GM23338 (cell line): ENCODE data around the gene GRB14. TPM values are rescaled to one million over a fixed set of nuclear protein-coding genes. Genes with fewer than 3 reads are reported as not detected.

ENCODE experiments used
- ATAC-seq: fragments of 200-7000 bp; cut with Tn5 transposase; 3 replicates; pipeline ENCODE4 v1.9.1; 2020
- DNase-seq: peaks from one replicate; pipeline ENCODE4 v3.0.0-alpha.2; 2015; ENCODE audit warnings: low spot score
- H2AFZ ChIP-seq: fragments of 200-600 bp; sonication (generic); 2 replicates; pipeline ENCODE4 v1.8.0; 2016; ENCODE audit warnings: antibody characterized with exemption, mild to moderate bottlenecking, moderate library complexity
- H3F3A ChIP-seq: fragments of 200-600 bp; sonication (generic); replicated peaks from 2 replicates; pipeline ENCODE4 v1.8.0; 2017; ENCODE audit warnings: antibody characterized with exemption, mixed run types, low read depth
- H3K27ac ChIP-seq: fragments of 200-600 bp; sonication (generic); 2 replicates; pipeline ENCODE4 v1.6.1; 2016; ENCODE audit warnings: low read depth
- H3K27me3 ChIP-seq: fragments of 200-600 bp; sonication (generic); 2 replicates; pipeline ENCODE4 v1.8.0; 2016; ENCODE audit warnings: mild to moderate bottlenecking, mixed run types, moderate library complexity; ENCODE audit not compliant: insufficient read depth
- H3K36me3 ChIP-seq: fragments of 200-600 bp; sonication (generic); 2 replicates; pipeline ENCODE4 v1.8.0; 2016; ENCODE audit warnings: mild to moderate bottlenecking; ENCODE audit not compliant: insufficient read depth
- H3K4me1 ChIP-seq: fragments of 200-600 bp; sonication (generic); 2 replicates; pipeline ENCODE4 v1.8.0; 2016; ENCODE audit warnings: mild to moderate bottlenecking, moderate library complexity; ENCODE audit not compliant: insufficient read depth
- H3K4me2 ChIP-seq: fragments of 200-600 bp; sonication (generic); 2 replicates; pipeline ENCODE4 v1.7.1; 2017; ENCODE audit warnings: mixed run types
- H3K4me3 ChIP-seq: fragments of 200-600 bp; sonication (generic); 2 replicates; pipeline ENCODE4 v1.6.1; 2016; ENCODE audit warnings: mixed run types
- H3K79me2 ChIP-seq: fragments of 200-600 bp; sonication (generic); replicated peaks from 2 replicates; pipeline ENCODE4 v1.8.0; 2017; ENCODE audit warnings: mild to moderate bottlenecking; ENCODE audit not compliant: insufficient read depth
- H3K9me2 ChIP-seq: fragments of 200-600 bp; sonication (generic); 2 replicates; pipeline ENCODE4 v1.8.0; 2017; ENCODE audit not compliant: insufficient read depth
- H4K20me1 ChIP-seq: fragments of 200-600 bp; sonication (generic); replicated peaks from 2 replicates; pipeline ENCODE4 v1.8.0; 2017; ENCODE audit warnings: mild to moderate bottlenecking; ENCODE audit not compliant: insufficient read depth
- H3K27ac Mint-ChIP-seq: 2 replicates; pipeline ENCODE4 v1.8.0; 2020; ENCODE audit warnings: inconsistent platforms, mild to moderate bottlenecking, moderate library complexity, mixed read lengths
- H3K27me3 Mint-ChIP-seq: 3 replicates; pipeline ENCODE4 v1.8.0; 2022; ENCODE audit warnings: low read depth, mild to moderate bottlenecking, moderate library complexity, mixed read lengths, inconsistent platforms; ENCODE audit not compliant: insufficient read depth, poor library complexity
- H3K36me3 Mint-ChIP-seq: 3 replicates; pipeline ENCODE4 v1.8.0; 2021; ENCODE audit warnings: low read depth, mild to moderate bottlenecking, inconsistent platforms, moderate library complexity, mixed read lengths
- H3K4me1 Mint-ChIP-seq: 3 replicates; pipeline ENCODE4 v1.8.0; 2020; ENCODE audit warnings: mild to moderate bottlenecking, inconsistent platforms, mixed read lengths
- H3K4me3 Mint-ChIP-seq: 3 replicates; pipeline ENCODE4 v1.8.0; 2021; ENCODE audit warnings: moderate library complexity, mild to moderate bottlenecking, inconsistent platforms, mixed read lengths
- H3K9me3 Mint-ChIP-seq: 3 replicates; pipeline ENCODE4 v1.8.0; 2020; ENCODE audit warnings: moderate library complexity, mild to moderate bottlenecking, inconsistent platforms, mixed read lengths
- ETS1 ChIP-seq: IDR thresholded peaks from 2 replicates; pipeline ENCODE4 v1.6.1; 2016; ENCODE audit warnings: antibody characterized with exemption
- EZH2 ChIP-seq: fragments of 200-600 bp; sonication (generic); IDR thresholded peaks from one replicate; pipeline ENCODE4 v1.8.0; 2017; ENCODE audit warnings: antibody characterized with exemption, mild to moderate bottlenecking, low read depth; ENCODE audit not compliant: unreplicated experiment
- EZH2phosphoT487 ChIP-seq: fragments of 200-600 bp; sonication (generic); IDR thresholded peaks from one replicate; pipeline ENCODE4 v1.8.1; 2018; ENCODE audit warnings: antibody characterized with exemption; ENCODE audit not compliant: unreplicated experiment
- JUNB ChIP-seq: IDR thresholded peaks from one replicate; pipeline ENCODE4 v1.6.1; 2016; ENCODE audit warnings: antibody characterized with exemption; ENCODE audit not compliant: unreplicated experiment
- NANOG ChIP-seq: IDR thresholded peaks from 2 replicates; pipeline ENCODE4 v1.6.1; 2016; ENCODE audit warnings: antibody characterized with exemption, borderline replicate concordance
- STAT1 ChIP-seq: IDR thresholded peaks from one replicate; pipeline ENCODE4 v1.6.1; 2016; ENCODE audit warnings: antibody characterized with exemption; ENCODE audit not compliant: unreplicated experiment
- ZNF114 ChIP-seq: fragments of 250-450 bp; sonication (Bioruptor Pico); IDR thresholded peaks from 2 replicates; pipeline ENCODE4 v1.5.0; 2020; ENCODE audit warnings: mild to moderate bottlenecking, moderate library complexity
- ZNF331 ChIP-seq: fragments of 250-450 bp; sonication (Bioruptor Pico); IDR thresholded peaks from 2 replicates; pipeline ENCODE4 v1.5.0; 2020; ENCODE audit warnings: low read depth, mild to moderate bottlenecking, moderate library complexity
- polyA plus RNA-seq: library from polyadenylated mRNA; unstranded; fragments of >200 nt; fragmentation: Nextera tagmentation; extraction: Ambion mirVana; gene quantifications from 2 replicates; pipeline ENCODE4 v1.2.1, GENCODE V29; 2016
- total RNA-seq: library from RNA; depleted of rRNA; stranded (reverse); fragments of >200 nt; shearing (Covaris generic); gene quantifications from 2 replicates; pipeline ENCODE4 v1.2.3, GENCODE V29; 2014
- TF ChIP-seq, protein P1 (sequence below): fragments of 250-450 bp; sonication (Bioruptor Pico); IDR thresholded peaks from 2 replicates; pipeline ENCODE4 v1.5.0; 2020; ENCODE audit warnings: mild to moderate bottlenecking, moderate library complexity

GRB14 gene
- total and polyA plus RNA-seq, 2 experiments from 2014 or later: 16.0 to 28.9 TPM

DNA sequence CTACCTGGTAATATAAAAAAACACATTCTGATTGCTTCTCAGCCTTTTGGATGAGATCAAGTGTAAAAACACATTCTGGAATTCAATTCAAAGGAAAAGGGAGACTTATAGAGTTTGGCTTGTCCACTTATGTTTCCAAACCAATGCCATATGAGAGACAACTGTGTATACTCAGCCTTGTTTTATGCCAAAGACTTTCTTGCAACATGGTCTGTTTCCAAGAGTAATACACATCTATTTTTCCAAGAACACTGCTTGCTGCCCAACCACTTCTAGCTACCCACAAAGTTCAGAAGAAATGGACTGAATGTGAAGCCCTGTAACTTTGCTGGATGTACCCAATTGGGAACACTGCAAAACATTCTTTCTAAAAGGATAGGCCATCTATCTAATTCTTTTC, 48.0 kb upstream of the GRB14 start (continued):
- TF ChIP-seq, protein P1, sequence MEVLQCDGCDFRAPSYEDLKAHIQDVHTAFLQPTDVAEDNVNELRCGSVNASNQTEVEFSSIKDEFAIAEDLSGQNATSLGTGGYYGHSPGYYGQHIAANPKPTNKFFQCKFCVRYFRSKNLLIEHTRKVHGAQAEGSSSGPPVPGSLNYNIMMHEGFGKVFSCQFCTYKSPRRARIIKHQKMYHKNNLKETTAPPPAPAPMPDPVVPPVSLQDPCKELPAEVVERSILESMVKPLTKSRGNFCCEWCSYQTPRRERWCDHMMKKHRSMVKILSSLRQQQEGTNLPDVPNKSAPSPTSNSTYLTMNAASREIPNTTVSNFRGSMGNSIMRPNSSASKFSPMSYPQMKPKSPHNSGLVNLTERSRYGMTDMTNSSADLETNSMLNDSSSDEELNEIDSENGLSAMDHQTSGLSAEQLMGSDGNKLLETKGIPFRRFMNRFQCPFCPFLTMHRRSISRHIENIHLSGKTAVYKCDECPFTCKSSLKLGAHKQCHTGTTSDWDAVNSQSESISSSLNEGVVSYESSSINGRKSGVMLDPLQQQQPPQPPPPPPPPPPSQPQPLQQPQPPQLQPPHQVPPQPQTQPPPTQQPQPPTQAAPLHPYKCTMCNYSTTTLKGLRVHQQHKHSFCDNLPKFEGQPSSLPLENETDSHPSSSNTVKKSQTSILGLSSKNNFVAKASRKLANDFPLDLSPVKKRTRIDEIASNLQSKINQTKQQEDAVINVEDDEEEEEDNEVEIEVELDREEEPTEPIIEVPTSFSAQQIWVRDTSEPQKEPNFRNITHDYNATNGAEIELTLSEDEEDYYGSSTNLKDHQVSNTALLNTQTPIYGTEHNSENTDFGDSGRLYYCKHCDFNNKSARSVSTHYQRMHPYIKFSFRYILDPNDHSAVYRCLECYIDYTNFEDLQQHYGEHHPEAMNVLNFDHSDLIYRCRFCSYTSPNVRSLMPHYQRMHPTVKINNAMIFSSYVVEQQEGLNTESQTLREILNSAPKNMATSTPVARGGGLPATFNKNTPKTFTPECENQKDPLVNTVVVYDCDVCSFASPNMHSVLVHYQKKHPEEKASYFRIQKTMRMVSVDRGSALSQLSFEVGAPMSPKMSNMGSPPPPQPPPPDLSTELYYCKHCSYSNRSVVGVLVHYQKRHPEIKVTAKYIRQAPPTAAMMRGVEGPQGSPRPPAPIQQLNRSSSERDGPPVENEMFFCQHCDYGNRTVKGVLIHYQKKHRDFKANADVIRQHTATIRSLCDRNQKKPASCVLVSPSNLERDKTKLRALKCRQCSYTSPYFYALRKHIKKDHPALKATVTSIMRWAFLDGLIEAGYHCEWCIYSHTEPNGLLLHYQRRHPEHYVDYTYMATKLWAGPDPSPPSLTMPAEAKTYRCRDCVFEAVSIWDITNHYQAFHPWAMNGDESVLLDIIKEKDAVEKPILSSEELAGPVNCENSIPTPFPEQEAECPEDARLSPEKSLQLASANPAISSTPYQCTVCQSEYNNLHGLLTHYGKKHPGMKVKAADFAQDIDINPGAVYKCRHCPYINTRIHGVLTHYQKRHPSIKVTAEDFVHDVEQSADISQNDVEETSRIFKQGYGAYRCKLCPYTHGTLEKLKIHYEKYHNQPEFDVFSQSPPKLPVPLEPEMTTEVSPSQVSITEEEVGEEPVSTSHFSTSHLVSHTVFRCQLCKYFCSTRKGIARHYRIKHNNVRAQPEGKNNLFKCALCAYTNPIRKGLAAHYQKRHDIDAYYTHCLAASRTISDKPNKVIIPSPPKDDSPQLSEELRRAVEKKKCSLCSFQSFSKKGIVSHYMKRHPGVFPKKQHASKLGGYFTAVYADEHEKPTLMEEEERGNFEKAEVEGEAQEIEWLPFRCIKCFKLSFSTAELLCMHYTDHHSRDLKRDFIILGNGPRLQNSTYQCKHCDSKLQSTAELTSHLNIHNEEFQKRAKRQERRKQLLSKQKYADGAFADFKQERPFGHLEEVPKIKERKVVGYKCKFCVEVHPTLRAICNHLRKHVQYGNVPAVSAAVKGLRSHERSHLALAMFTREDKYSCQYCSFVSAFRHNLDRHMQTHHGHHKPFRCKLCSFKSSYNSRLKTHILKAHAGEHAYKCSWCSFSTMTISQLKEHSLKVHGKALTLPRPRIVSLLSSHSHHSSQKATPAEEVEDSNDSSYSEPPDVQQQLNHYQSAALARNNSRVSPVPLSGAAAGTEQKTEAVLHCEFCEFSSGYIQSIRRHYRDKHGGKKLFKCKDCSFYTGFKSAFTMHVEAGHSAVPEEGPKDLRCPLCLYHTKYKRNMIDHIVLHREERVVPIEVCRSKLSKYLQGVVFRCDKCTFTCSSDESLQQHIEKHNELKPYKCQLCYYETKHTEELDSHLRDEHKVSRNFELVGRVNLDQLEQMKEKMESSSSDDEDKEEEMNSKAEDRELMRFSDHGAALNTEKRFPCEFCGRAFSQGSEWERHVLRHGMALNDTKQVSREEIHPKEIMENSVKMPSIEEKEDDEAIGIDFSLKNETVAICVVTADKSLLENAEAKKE (CRISPR knock-in tag): no peak
- TF ChIP-seq STAT1 (no peak), EZH2 (no peak), NANOG (no peak), EZH2phosphoT487 (no peak), JUNB (no peak)

- H3F3A ChIP-seq: no peaks in the 10 kb centered on the region
- no peak overlapping the region for H3K4me2 ChIP-seq
- H3K4me1 Mint-ChIP-seq: no peaks in the 10 kb centered on the region
- no peak overlapping the region for H3K4me3 Mint-ChIP-seq
- H3K27me3 Mint-ChIP-seq: peaks cover 2% of the 10 kb centered on the region
- TF ChIP-seq ZNF114 (CRISPR knock-in tag) (no peak), ETS1 (no peak), JUNB (no peak), ZNF331 (CRISPR knock-in tag) (no peak)
- TF ChIP-seq, protein P1 (CRISPR knock-in tag): no peak
- peak overlapping the region; percentile 23; the same call in 1 of the 2 replicates for H2AFZ ChIP-seq
- DNase-seq (no peak), ATAC-seq (no peak)
- no peak overlapping the region for H3K4me3 ChIP-seq
- H3K9me2 ChIP-seq: no peaks in the 10 kb centered on the region
- no peaks in the 10 kb centered on the region for H3K36me3 ChIP-seq
- no peaks in the 10 kb centered on the region for H3K36me3 Mint-ChIP-seq
- H3K4me1 ChIP-seq: no peaks in the 10 kb centered on the region
- no peaks in the 10 kb centered on the region for H4K20me1 ChIP-seq
- no peaks in the 10 kb centered on the region for H3K9me3 Mint-ChIP-seq
- no peaks in the 10 kb centered on the region for H3K27me3 ChIP-seq
- H3K27ac ChIP-seq: no peak overlapping the region
- no peak overlapping the region for H3K27ac Mint-ChIP-seq
- H3K79me2 ChIP-seq: no peaks in the 10 kb centered on the region
Measured at GRCh38 chr2:164667566-164667965, 46.3 kb upstream of the GRB14 start.
